ENCODE measurements around the gene NFIX.
A peak's percentile ranks its signal among the peaks of the same experiment; 100 is the strongest.
"Not testable (repeated sequence)": the region's sequence is repeated elsewhere in the genome, so short reads cannot be mapped to it uniquely, and the experiment has no call there.

The NFIX gene

GRCh38 chr19:12970070-12970820 is 25.0 kb upstream of the NFIX start:
- no peak overlapping the region for H3K27ac ChIP-seq
- no peak for TF ChIP-seq ZFX (IDR thresholded peaks at IDR 0.05)
- TF ChIP-seq, protein P1, sequence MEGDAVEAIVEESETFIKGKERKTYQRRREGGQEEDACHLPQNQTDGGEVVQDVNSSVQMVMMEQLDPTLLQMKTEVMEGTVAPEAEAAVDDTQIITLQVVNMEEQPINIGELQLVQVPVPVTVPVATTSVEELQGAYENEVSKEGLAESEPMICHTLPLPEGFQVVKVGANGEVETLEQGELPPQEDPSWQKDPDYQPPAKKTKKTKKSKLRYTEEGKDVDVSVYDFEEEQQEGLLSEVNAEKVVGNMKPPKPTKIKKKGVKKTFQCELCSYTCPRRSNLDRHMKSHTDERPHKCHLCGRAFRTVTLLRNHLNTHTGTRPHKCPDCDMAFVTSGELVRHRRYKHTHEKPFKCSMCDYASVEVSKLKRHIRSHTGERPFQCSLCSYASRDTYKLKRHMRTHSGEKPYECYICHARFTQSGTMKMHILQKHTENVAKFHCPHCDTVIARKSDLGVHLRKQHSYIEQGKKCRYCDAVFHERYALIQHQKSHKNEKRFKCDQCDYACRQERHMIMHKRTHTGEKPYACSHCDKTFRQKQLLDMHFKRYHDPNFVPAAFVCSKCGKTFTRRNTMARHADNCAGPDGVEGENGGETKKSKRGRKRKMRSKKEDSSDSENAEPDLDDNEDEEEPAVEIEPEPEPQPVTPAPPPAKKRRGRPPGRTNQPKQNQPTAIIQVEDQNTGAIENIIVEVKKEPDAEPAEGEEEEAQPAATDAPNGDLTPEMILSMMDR (conservative IDR thresholded peaks at IDR 0.05) = no peak

GRCh38 chr19:12973236-12973635 is 22.0 kb upstream of the NFIX start:
- no peak overlapping the region for H3K27ac ChIP-seq
- no peak for TF ChIP-seq ZFX (IDR thresholded peaks at IDR 0.05)

GRCh38 chr19:12974301-12975220 is 20.7 kb upstream of the NFIX start:
- no peak for TF ChIP-seq ZFX (IDR thresholded peaks at IDR 0.05)
- TF ChIP-seq, protein P1 (conservative IDR thresholded peaks at IDR 0.05) = no peak
- no peak overlapping the region for H3K27ac ChIP-seq

GRCh38 chr19:12975221-12975741 is 20.0 kb upstream of the NFIX start:
- TF ChIP-seq, protein P1 (conservative IDR thresholded peaks at IDR 0.05) = no peak
- no peak for TF ChIP-seq ZFX (IDR thresholded peaks at IDR 0.05)
- H3K27ac ChIP-seq = no peak overlapping the region

DNA sequence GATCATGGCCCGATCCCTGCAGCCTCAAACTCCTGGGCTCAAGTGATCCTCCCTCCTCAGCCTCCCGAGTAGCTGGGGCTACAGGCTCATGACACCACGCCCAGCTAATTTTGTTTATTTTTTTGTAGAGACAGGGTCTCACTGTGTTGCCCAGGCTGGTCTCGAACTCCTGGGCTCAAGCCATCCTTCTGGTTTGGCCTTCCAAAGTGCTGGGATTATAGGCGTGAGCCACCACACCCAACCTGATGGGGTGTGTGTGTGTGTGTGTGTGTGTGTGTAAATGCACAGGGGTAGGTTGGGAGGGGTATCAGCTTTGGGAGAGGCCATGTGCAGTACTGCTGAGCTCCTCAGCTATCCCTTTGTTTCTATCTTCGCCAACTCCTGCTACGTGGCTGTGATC is 19.2 kb upstream of the NFIX start:
- H3K27ac ChIP-seq = not testable (repeated sequence)

DNA sequence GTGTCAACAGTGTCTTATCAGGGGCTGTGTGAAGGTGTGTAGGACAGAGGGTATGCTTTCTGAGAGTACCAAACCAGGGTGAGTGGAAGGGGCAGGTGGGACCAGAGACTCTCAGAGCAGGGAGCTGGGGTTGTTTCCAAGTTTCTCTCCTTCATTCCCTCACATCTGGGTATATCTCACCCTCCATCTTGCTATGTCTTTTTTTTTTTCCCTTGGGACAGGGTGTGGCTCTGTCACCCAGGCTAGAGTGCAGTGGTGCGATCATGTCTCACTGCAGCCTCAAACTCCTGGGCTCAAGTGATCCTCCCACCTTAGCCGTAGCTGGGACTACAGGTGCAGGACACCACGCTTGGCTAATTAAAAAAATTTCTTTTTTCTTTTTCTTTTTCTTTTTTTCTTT is 15.3 kb upstream of the NFIX start:
- TF ChIP-seq, protein P1 (conservative IDR thresholded peaks at IDR 0.05) = no peak
- TF ChIP-seq ZFX (IDR thresholded peaks at IDR 0.05) = no peak
- H3K27ac ChIP-seq = no peak overlapping the region

- peak overlapping the region; percentile 36; the same call in 1 of the 2 replicates for H3K27ac ChIP-seq
- TF ChIP-seq ZFX (IDR thresholded peaks at IDR 0.05) = no peak
- TF ChIP-seq, protein P1 (conservative IDR thresholded peaks at IDR 0.05) = no peak
Measured at GRCh38 chr19:12982648-12983047, 12.6 kb upstream of the NFIX start.

- no peak for TF ChIP-seq ZFX (IDR thresholded peaks at IDR 0.05)
- TF ChIP-seq, protein P1 (conservative IDR thresholded peaks at IDR 0.05) = no peak
- peak overlapping the region; percentile 36 for H3K27ac ChIP-seq
Measured at GRCh38 chr19:12983091-12983490, 12.2 kb upstream of the NFIX start.

Measured in C4-2B (cell line).